Osteoblast (primary cell): Measurements from ENCODE around the gene RFX2. TPM values are rescaled to one million over a fixed set of nuclear protein-coding genes. Genes with fewer than 3 reads are reported as not detected.
"Not testable (repeated sequence)": the region's sequence is repeated elsewhere in the genome, so short reads cannot be mapped to it uniquely, and the experiment has no call there.

ENCODE experiments used
- DNase-seq: peaks from one replicate; pipeline ENCODE4 v3.0.0; 2011; ENCODE audit warnings: low spot score, mixed read lengths; ENCODE audit not compliant: insufficient read length; ENCODE audit errors: missing footprints
- H2AFZ ChIP-seq: 2 replicates; pipeline ENCODE4 v1.6.0; 2011; ENCODE audit warnings: mild to moderate bottlenecking, low read length
- H3K27ac ChIP-seq: 2 replicates; pipeline ENCODE4 v1.5.1; 2011; ENCODE audit warnings: mild to moderate bottlenecking, low read depth, low read length, moderate library complexity
- H3K27me3 ChIP-seq: 2 replicates; pipeline ENCODE4 v1.6.0; 2012; ENCODE audit warnings: mild to moderate bottlenecking, control low read depth, inconsistent platforms, low read length, moderate library complexity; ENCODE audit not compliant: insufficient read depth
- H3K36me3 ChIP-seq: 2 replicates; pipeline ENCODE4 v1.5.1; 2011; ENCODE audit warnings: mild to moderate bottlenecking, low read length, control low read depth, moderate library complexity; ENCODE audit not compliant: insufficient read depth
- H3K4me1 ChIP-seq: 2 replicates; pipeline ENCODE4 v1.5.1; 2011; ENCODE audit warnings: mild to moderate bottlenecking, low read length, control low read depth, moderate library complexity; ENCODE audit not compliant: insufficient read depth
- H3K4me2 ChIP-seq: 2 replicates; pipeline ENCODE4 v1.6.0; 2011; ENCODE audit warnings: mild to moderate bottlenecking, low read length; ENCODE audit not compliant: insufficient read depth
- H3K4me3 ChIP-seq: fragments of 200-600 bp; sonication (generic); 3 replicates; pipeline ENCODE4 v1.5.1; 2012; ENCODE audit warnings: mild to moderate bottlenecking, low read length, inconsistent platforms; ENCODE audit not compliant: insufficient read depth
- H3K79me2 ChIP-seq: 2 replicates; pipeline ENCODE4 v1.6.0; 2012; ENCODE audit warnings: mild to moderate bottlenecking, low read length, control low read depth, inconsistent platforms; ENCODE audit not compliant: insufficient read depth
- H3K9me3 ChIP-seq: 2 replicates; pipeline ENCODE4 v1.5.1; 2011; ENCODE audit warnings: low read depth, low read length, control low read depth
- H4K20me1 ChIP-seq: 2 replicates; pipeline ENCODE4 v1.6.0; 2012; ENCODE audit warnings: mild to moderate bottlenecking, low read length, control low read depth; ENCODE audit not compliant: insufficient read depth
- CTCF ChIP-seq: IDR thresholded peaks from 2 replicates; pipeline ENCODE4 v1.5.1; 2011; ENCODE audit warnings: mild to moderate bottlenecking, low read depth, low read length, moderate library complexity; ENCODE audit errors: extremely low read depth
- total RNA-seq: library from RNA; depleted of rRNA; stranded (reverse); fragments of >200 nt; gene quantifications from 2 replicates; pipeline ENCODE4 v1.2.3, GENCODE V29; 2012

Gene RFX2
- total RNA-seq, 1 donor, result 6.2 TPM

GRCh38 chr19:6073858-6074708 is 36.2 kb downstream of the RFX2 start:
- H4K20me1 ChIP-seq, result no peaks in the 10 kb centered on the region
- peaks cover 30% of the 10 kb centered on the region for H3K4me1 ChIP-seq
- H3K79me2 ChIP-seq, result no peaks in the 10 kb centered on the region
- H3K27me3 ChIP-seq, result no peaks in the 10 kb centered on the region
- no peak overlapping the region for H3K4me3 ChIP-seq
- no peak overlapping the region for H3K27ac ChIP-seq
- H3K36me3 ChIP-seq, result no peaks in the 10 kb centered on the region
- no peaks in the 10 kb centered on the region for H3K9me3 ChIP-seq
- no peak for TF ChIP-seq CTCF
- H3K4me2 ChIP-seq, result no peak overlapping the region
- H2AFZ ChIP-seq, result no peak overlapping the region
- DNase-seq, result no peak

- H3K9me3 ChIP-seq, H2AFZ ChIP-seq, H3K27me3 ChIP-seq, H3K79me2 ChIP-seq, H3K4me2 ChIP-seq, H3K4me3 ChIP-seq, H4K20me1 ChIP-seq, DNase-seq, H3K36me3 ChIP-seq, H3K27ac ChIP-seq: not testable (repeated sequence)
- H3K4me1 ChIP-seq, result peaks cover 30% of the 10 kb centered on the region
These were observed 37.1 kb downstream of the RFX2 start for GRCh38 chr19:6073233-6073632.

GRCh38 chr19:6071875-6072274 is 38.4 kb downstream of the RFX2 start:
- H3K4me1 ChIP-seq, result peaks cover 35% of the 10 kb centered on the region
- H3K79me2 ChIP-seq, result no peaks in the 10 kb centered on the region
- no peak for DNase-seq
- H3K27me3 ChIP-seq, result no peaks in the 10 kb centered on the region
- no peaks in the 10 kb centered on the region for H3K9me3 ChIP-seq
- H2AFZ ChIP-seq, result no peak overlapping the region
- no peak for TF ChIP-seq CTCF
- no peak overlapping the region for H3K4me3 ChIP-seq
- no peaks in the 10 kb centered on the region for H3K36me3 ChIP-seq
- H3K4me2 ChIP-seq, result no peak overlapping the region
- H3K27ac ChIP-seq, result peak overlapping the region; percentile 80
- no peaks in the 10 kb centered on the region for H4K20me1 ChIP-seq

GRCh38 chr19:6070720-6071485 is 39.4 kb downstream of the RFX2 start:
- Histone ChIP-seq H3K4me3 (no peak overlapping the region), H3K4me2 (peak overlapping the region; percentile 44), H3K36me3 (no peaks in the 10 kb centered on the region), H3K4me1 (peaks cover 38% of the 10 kb centered on the region), H3K9me3 (no peaks in the 10 kb centered on the region), H2AFZ (no peak overlapping the region), H4K20me1 (no peaks in the 10 kb centered on the region), H3K27ac (peak overlapping the region; percentile 80), H3K79me2 (no peaks in the 10 kb centered on the region), H3K27me3 (no peaks in the 10 kb centered on the region)
- TF ChIP-seq CTCF, result no peak
- DNase-seq, result peak; percentile 94
